Activated CD8-positive, alpha-beta memory T cell treated with anti-CD3 and anti-CD28 coated beads, Interleukin-2, amount 10 ng/mL, durations not matched to agents 7 days and 5 days (primary cell): ENCODE measurements around the gene WDR43. TPM values are rescaled to one million over a fixed set of nuclear protein-coding genes. Genes with fewer than 3 reads are reported as not detected.

Experiments used
- ATAC-seq: fragments of 150-1000 bp; cut with Tn5 transposase; one replicate; pipeline ENCODE4 v1.10.0; 2021; ENCODE audit warnings: moderate library complexity
- CTCF ChIA-PET: fragments of 350-600 bp; sonication (Branson Sonifier 250); formaldehyde crosslinking; loops from one replicate; lab custom pipeline; 2021; ENCODE audit warnings: antibody characterized with exemption; lab: Charles Lee
- DNase-seq: peaks from one replicate; pipeline ENCODE4 v3.0.0-alpha.2; 2020
- H3K27ac Mint-ChIP-seq: one replicate; pipeline ENCODE4 v1.8.0; 2021; ENCODE audit warnings: mild to moderate bottlenecking, mixed read lengths
- H3K27me3 Mint-ChIP-seq: one replicate; pipeline ENCODE4 v1.8.0; 2021; ENCODE audit warnings: mixed read lengths
- H3K36me3 Mint-ChIP-seq: one replicate; pipeline ENCODE4 v1.8.0; 2021; ENCODE audit warnings: mild to moderate bottlenecking, mixed read lengths
- H3K4me1 Mint-ChIP-seq: one replicate; pipeline ENCODE4 v1.8.0; 2021; ENCODE audit warnings: mixed read lengths
- H3K4me3 Mint-ChIP-seq: one replicate; pipeline ENCODE4 v1.8.0; 2021; ENCODE audit warnings: mild to moderate bottlenecking, moderate library complexity, mixed read lengths
- H3K9me3 Mint-ChIP-seq: one replicate; pipeline ENCODE4 v1.8.0; 2022; ENCODE audit warnings: low read depth, mixed read lengths
- total RNA-seq, 2 experiments: library from RNA; stranded (reverse); gene quantifications; one replicate each; pipeline ENCODE4 v1.2.3, GENCODE V29; 2021

WDR43 gene
- total RNA-seq, 2 experiments from 2014 or later: 70.9 to 89.7 TPM

GRCh38 chr2:28901202-28901601 lies 6.7 kb downstream of the WDR43 start:
- Mint-ChIP-seq H3K9me3 (no peaks in the 10 kb centered on the region), H3K4me1 (peaks cover 49% of the 10 kb centered on the region), H3K4me3 (no peak overlapping the region), H3K36me3 (peaks cover 19% of the 10 kb centered on the region), H3K27ac (no peak overlapping the region), H3K27me3 (no peaks in the 10 kb centered on the region)
- ATAC-seq (no peak), DNase-seq (no peak)
- CTCF ChIA-PET: interaction anchor here (1.0 kb wide), 1 partner anchor 9 kb away, joined by 3 read pairs; no protein-coding TSS in a partner anchor

GRCh38 chr2:28901841-28902240 lies 7.4 kb downstream of the WDR43 start:
- no peaks in the 10 kb centered on the region for H3K27me3 Mint-ChIP-seq
- ATAC-seq (no peak), DNase-seq (no peak)
- H3K36me3 Mint-ChIP-seq: peaks cover 24% of the 10 kb centered on the region
- H3K9me3 Mint-ChIP-seq: no peaks in the 10 kb centered on the region
- H3K27ac Mint-ChIP-seq: no peak overlapping the region
- H3K4me3 Mint-ChIP-seq: no peak overlapping the region
- CTCF ChIA-PET: interaction anchor here (0.7 to 1.0 kb wide), 2 partner anchors 9 to 81 kb away, joined by 3 read pairs; no protein-coding TSS in a partner anchor
- H3K4me1 Mint-ChIP-seq: peaks cover 43% of the 10 kb centered on the region

GRCh38 chr2:28902584-28902983 lies 8.1 kb downstream of the WDR43 start:
- Mint-ChIP-seq H3K27me3 (no peaks in the 10 kb centered on the region), H3K9me3 (no peaks in the 10 kb centered on the region), H3K4me1 (peaks cover 36% of the 10 kb centered on the region), H3K36me3 (peaks cover 24% of the 10 kb centered on the region), H3K4me3 (no peak overlapping the region), H3K27ac (no peak overlapping the region)
- no peak for DNase-seq
- CTCF ChIA-PET: no interaction called here
- ATAC-seq: no peak

- H3K9me3 Mint-ChIP-seq: no peaks in the 10 kb centered on the region
- no peak for DNase-seq
- no peak overlapping the region for H3K4me3 Mint-ChIP-seq
- peaks cover 20% of the 10 kb centered on the region for H3K4me1 Mint-ChIP-seq
- H3K27ac Mint-ChIP-seq: no peak overlapping the region
- no peaks in the 10 kb centered on the region for H3K27me3 Mint-ChIP-seq
- ATAC-seq: no peak
- CTCF ChIA-PET: interaction anchor here (1.5 kb wide), 1 partner anchor 84 kb away, joined by 3 read pairs; no protein-coding TSS in a partner anchor
- H3K36me3 Mint-ChIP-seq: peaks cover 28% of the 10 kb centered on the region
Measured at GRCh38 chr2:28904295-28904694, 9.8 kb downstream of the WDR43 start.

GRCh38 chr2:28904802-28905457 lies 10.5 kb downstream of the WDR43 start:
- no peak for ATAC-seq

GRCh38 chr2:28905533-28905932 lies 11.1 kb downstream of the WDR43 start:
- no peaks in the 10 kb centered on the region for H3K9me3 Mint-ChIP-seq
- H3K36me3 Mint-ChIP-seq: peaks cover 37% of the 10 kb centered on the region
- H3K27ac Mint-ChIP-seq: no peak overlapping the region
- DNase-seq (no peak), ATAC-seq (no peak)
- H3K4me3 Mint-ChIP-seq: no peak overlapping the region
- H3K27me3 Mint-ChIP-seq: no peaks in the 10 kb centered on the region
- CTCF ChIA-PET: interaction anchor here (0.9 to 1.5 kb wide), 2 partner anchors 85 to 1221 kb away, joined by 3 to 4 read pairs; no protein-coding TSS in a partner anchor
- peaks cover 13% of the 10 kb centered on the region for H3K4me1 Mint-ChIP-seq

More at GRCh38 chr2:28904802-28905457, 10.5 kb downstream of the WDR43 start:
- Mint-ChIP-seq H3K4me1 (peaks cover 14% of the 10 kb centered on the region), H3K36me3 (peaks cover 33% of the 10 kb centered on the region), H3K27ac (peak overlapping the region; percentile 37), H3K27me3 (no peaks in the 10 kb centered on the region), H3K9me3 (no peaks in the 10 kb centered on the region), H3K4me3 (no peak overlapping the region)
- CTCF ChIA-PET: interaction anchor here (0.9 to 1.5 kb wide), 2 partner anchors 84 to 1221 kb away, joined by 3 to 4 read pairs; no protein-coding TSS in a partner anchor
- no peak for DNase-seq

GRCh38 chr2:28906376-28906775 lies 11.9 kb downstream of the WDR43 start:
- no peaks in the 10 kb centered on the region for H3K27me3 Mint-ChIP-seq
- no peak for DNase-seq
- no peak overlapping the region for H3K4me3 Mint-ChIP-seq
- H3K36me3 Mint-ChIP-seq: peaks cover 38% of the 10 kb centered on the region
- CTCF ChIA-PET: no interaction called here
- ATAC-seq: no peak
- no peak overlapping the region for H3K27ac Mint-ChIP-seq
- peaks cover 7% of the 10 kb centered on the region for H3K4me1 Mint-ChIP-seq
- no peaks in the 10 kb centered on the region for H3K9me3 Mint-ChIP-seq

GRCh38 chr2:28906821-28907220 lies 12.4 kb downstream of the WDR43 start:
- CTCF ChIA-PET: no interaction called here
- Mint-ChIP-seq H3K4me3 (no peak overlapping the region), H3K27me3 (no peaks in the 10 kb centered on the region), H3K27ac (no peak overlapping the region), H3K4me1 (peaks cover 5% of the 10 kb centered on the region), H3K36me3 (peaks cover 39% of the 10 kb centered on the region), H3K9me3 (no peaks in the 10 kb centered on the region)
- DNase-seq: no peak
- no peak for ATAC-seq

GRCh38 chr2:28908172-28908571 lies 13.7 kb downstream of the WDR43 start:
- Mint-ChIP-seq H3K4me1 (peaks cover 3% of the 10 kb centered on the region), H3K27ac (no peak overlapping the region), H3K4me3 (no peak overlapping the region), H3K27me3 (no peaks in the 10 kb centered on the region), H3K36me3 (peaks cover 45% of the 10 kb centered on the region), H3K9me3 (no peaks in the 10 kb centered on the region)
- ATAC-seq (no peak), DNase-seq (no peak)
- CTCF ChIA-PET: interaction anchor here (2.0 kb wide), 1 partner anchor 12 kb away, joined by 7 read pairs; no protein-coding TSS in a partner anchor

GRCh38 chr2:28909655-28910353 lies 15.3 kb downstream of the WDR43 start:
- DNase-seq (no peak), ATAC-seq (no peak)
- peaks cover 55% of the 10 kb centered on the region for H3K36me3 Mint-ChIP-seq
- H3K27ac Mint-ChIP-seq: no peak overlapping the region
- no peaks in the 10 kb centered on the region for H3K27me3 Mint-ChIP-seq
- CTCF ChIA-PET: interaction anchor here (0.8 to 2.0 kb wide), 6 partner anchors 8 to 316 kb away, joined by 3 to 7 read pairs (median 4); no protein-coding TSS in a partner anchor
- H3K9me3 Mint-ChIP-seq: no peaks in the 10 kb centered on the region
- H3K4me3 Mint-ChIP-seq: no peak overlapping the region
- H3K4me1 Mint-ChIP-seq: peaks cover 2% of the 10 kb centered on the region

GRCh38 chr2:28915939-28916338 lies 21.5 kb downstream of the WDR43 start:
- CTCF ChIA-PET: interaction anchor here (1.3 kb wide), 1 partner anchor 13 kb away, joined by 3 read pairs; no protein-coding TSS in a partner anchor
- ATAC-seq (no peak), DNase-seq (no peak)
- Mint-ChIP-seq H3K4me1 (peaks cover 7% of the 10 kb centered on the region), H3K36me3 (peaks cover 43% of the 10 kb centered on the region), H3K27ac (no peak overlapping the region), H3K9me3 (no peaks in the 10 kb centered on the region), H3K4me3 (no peak overlapping the region), H3K27me3 (no peaks in the 10 kb centered on the region)

- no peaks in the 10 kb centered on the region for H3K27me3 Mint-ChIP-seq
- H3K4me1 Mint-ChIP-seq: peaks cover 4% of the 10 kb centered on the region
- no peaks in the 10 kb centered on the region for H3K9me3 Mint-ChIP-seq
- DNase-seq: no peak
- CTCF ChIA-PET: no interaction called here
- ATAC-seq: no peak
- H3K27ac Mint-ChIP-seq: peak overlapping the region; percentile 33
- H3K36me3 Mint-ChIP-seq: peaks cover 60% of the 10 kb centered on the region
- no peak overlapping the region for H3K4me3 Mint-ChIP-seq
Measured at GRCh38 chr2:28926847-28927246, 32.4 kb downstream of the WDR43 start.

- Mint-ChIP-seq H3K27ac (peak overlapping the region; percentile 58), H3K36me3 (peaks cover 61% of the 10 kb centered on the region), H3K27me3 (no peaks in the 10 kb centered on the region), H3K4me1 (peaks cover 4% of the 10 kb centered on the region), H3K9me3 (no peaks in the 10 kb centered on the region), H3K4me3 (no peak overlapping the region)
- CTCF ChIA-PET: interaction anchor here (1.4 kb wide), 1 partner anchor 10 kb away, joined by 3 read pairs; no protein-coding TSS in a partner anchor
- ATAC-seq (no peak), DNase-seq (no peak)
Measured at GRCh38 chr2:28927469-28927868, 33.0 kb downstream of the WDR43 start.
